Activated CD8-positive, alpha-beta memory T cell treated with anti-CD3 and anti-CD28 coated beads for 1 hour (primary cell): ENCODE results near the gene PACS1.
A peak's percentile ranks its signal among the peaks of the same experiment; 100 is the strongest.
"Not testable (repeated sequence)": the region's sequence is repeated elsewhere in the genome, so short reads cannot be mapped to it uniquely, and the experiment has no call there.

Source experiments
- DNase-seq, 2 donors: peaks; one replicate each; pipeline ENCODE4 v3.0.0-alpha.2; 2020; ENCODE audit warnings: low read depth in 1 of 2; ENCODE audit errors: extremely low read depth in 1 of 2

Gene PACS1

GRCh38 chr11:66072518-66072917 is 2.4 kb downstream of the PACS1 start:
- no peak for DNase-seq

- DNase-seq: no peak
Observed at GRCh38 chr11:66073669-66074068, 3.6 kb downstream of the PACS1 start.

DNA sequence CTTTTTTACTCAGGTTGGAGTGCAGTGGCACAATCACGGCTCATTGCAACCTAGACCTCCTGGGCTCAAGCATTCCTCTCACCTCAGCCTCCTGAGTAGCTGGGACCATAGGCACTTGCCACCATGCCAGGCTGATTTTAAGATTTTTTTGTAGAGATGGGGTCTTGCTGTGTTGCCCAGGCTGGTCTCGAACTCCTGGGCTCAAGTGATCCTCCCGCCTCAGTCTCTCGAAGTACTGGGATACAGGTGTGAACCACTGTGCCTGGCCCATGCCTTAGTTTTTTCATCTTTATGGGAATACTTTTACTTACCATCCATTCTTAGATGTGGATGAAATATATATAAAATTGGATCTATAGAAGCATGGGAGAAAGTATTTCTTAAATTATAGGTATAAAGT is 5.2 kb downstream of the PACS1 start:
- no peak for DNase-seq

DNA sequence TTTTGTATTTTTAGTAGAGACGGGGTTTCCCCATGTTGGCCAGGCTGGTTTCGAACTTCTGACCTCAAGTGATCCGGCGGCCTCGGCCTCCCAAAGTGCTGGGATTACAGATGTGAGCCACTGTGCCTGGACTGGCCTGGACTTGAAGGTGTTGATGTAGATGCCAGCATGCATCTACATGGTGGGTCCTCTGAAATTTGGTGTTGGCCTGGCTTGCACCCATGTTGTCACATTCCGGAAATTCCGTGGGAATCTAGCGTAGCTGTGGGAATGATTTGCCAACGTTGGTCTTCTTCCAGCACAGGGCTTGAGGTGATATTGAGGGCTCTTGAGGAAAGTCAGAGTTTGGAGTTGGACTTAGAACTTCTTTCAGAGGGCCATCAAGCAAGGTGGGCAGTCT is 6.5 kb downstream of the PACS1 start:
- no peak for DNase-seq

DNA sequence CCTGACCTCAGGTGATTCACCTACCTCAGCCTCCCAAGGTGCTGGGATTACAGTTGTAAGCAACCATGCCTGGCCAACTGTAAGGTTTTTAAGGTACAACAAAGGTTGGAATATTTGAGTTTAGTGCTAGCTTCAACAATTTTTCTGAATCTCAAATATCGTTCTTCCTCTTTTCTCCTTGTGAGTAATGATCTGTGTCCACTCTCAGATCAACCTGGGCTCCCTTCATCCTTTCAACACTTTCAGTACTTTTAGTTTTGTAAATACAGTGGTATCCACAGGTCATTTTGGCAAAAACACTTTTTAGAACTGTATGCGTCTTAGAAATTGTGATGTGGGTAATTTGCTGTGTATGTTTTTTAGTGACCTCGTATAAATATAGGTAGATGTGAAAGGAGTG is 7.9 kb downstream of the PACS1 start:
- no peak for DNase-seq

GRCh38 chr11:66078949-66079348 is 8.9 kb downstream of the PACS1 start:
- DNase-seq: not testable (repeated sequence)

- peak; percentile 46 to 51 for DNase-seq
Observed at GRCh38 chr11:66080055-66080817, 10.2 kb downstream of the PACS1 start.

DNA sequence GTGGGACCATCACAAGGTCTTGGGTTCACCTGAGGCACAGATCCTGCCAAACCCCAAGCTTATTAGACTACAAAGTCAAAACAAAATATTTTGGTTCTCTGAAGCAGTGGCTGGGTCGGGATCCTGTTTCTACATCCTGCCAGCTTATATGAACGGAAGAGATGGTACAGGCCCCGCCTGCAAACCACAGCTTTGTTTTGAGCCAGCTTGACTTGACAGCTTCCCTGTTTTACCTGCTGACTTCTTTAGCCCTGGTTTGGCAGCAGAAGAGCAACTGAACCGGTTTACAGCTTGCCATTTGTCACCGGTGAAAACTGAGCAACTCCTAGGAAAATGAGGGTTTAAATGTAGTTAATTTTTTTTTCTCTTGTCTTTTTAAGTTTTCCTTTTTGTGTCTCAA is 11.4 kb downstream of the PACS1 start:
- DNase-seq: peak; percentile 31 to 51

GRCh38 chr11:66082946-66083698 is 13.1 kb downstream of the PACS1 start:
- no peak for DNase-seq

GRCh38 chr11:66083767-66084166 is 13.7 kb downstream of the PACS1 start:
- no peak for DNase-seq

DNA sequence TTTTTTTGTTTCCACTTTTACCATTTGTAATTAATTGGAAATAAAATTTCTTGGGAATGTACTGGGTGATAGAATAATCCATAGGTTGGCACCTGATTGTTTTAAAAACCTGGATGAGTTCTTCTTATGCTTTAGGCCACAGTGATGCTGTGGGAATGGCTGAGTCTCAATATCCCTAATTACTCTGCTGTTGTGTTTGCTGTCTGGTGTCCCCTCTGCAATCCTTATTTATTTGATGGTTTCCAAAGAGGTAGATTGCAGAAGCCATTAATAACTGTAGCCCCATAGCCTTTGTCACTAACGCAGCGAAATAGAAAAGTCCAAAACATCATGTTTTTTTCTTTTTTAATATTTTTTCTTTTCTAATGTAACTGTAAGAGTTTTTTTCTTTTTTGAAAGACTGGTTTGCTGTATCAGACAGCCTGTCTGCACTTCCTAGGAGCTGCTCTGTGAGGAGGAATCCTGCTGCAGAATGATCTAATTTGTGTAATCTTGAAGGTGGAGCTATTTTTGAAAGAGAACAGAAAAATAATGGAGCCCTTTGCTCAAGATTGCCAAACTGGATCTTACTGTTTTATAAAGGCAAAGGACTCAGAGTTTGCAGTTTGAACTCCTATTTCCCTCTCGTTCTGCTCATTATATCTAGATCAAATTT is 14.9 kb downstream of the PACS1 start:
- no peak for DNase-seq

GRCh38 chr11:66087148-66087908 is 17.3 kb downstream of the PACS1 start:
- DNase-seq: no peak

DNA sequence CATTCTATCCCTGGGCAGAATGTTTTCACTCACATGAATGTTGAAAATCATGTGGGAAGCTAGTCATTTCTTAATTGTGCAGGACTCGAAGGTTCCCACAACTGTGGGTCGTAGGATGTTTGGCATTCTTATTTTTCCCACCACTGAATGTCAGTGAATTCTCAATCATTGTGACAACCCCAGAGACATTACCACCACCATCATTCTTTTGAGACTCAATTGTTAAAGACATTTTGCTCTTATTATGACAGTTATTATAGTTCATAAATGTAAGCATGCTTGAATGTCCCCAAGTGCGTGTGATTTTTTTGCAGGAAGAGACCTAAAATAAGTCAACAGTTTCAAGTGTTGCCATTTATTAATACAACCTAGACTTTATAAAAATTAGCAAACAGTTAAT is 19.0 kb downstream of the PACS1 start:
- DNase-seq: no peak

DNA sequence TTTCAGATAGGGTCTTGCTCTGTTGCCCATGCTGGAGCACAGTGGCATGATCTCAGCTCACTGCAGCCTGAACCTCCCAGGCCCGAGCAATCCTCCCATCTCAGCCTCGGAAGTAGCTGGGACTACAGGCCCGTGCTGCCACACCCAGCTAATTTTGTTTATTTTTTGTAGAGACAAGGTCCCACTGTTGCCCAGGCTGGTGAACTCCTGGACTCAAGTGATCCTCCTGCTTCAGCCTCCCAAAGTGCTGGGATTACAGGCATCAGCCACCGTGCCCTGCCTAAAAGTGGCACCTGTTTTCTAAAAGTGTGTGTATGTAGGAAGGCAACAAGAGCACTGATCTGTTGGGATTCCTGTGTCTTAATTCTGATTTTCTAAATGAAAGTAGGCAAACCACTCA is 20.2 kb downstream of the PACS1 start:
- DNase-seq: no peak

DNA sequence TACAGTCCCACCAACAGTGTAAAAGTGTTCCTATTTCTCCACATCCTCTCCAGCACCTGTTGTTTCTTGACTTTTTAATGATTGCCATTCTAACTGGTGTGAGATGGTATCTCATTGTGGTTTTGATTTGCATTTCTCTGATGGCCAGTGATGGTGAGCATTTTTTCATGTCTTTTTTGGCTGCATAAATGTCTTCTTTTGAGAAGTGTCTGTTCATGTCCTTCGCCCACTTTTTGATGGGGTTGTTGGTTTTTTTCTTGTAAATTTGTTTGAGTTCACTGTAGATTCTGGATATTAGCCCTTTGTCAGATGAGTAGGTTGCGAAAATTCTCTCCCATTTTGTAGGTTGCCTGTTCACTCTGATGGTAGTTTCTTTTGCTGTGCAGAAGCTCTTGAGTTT is 22.1 kb downstream of the PACS1 start:
- DNase-seq: not testable (repeated sequence)

DNA sequence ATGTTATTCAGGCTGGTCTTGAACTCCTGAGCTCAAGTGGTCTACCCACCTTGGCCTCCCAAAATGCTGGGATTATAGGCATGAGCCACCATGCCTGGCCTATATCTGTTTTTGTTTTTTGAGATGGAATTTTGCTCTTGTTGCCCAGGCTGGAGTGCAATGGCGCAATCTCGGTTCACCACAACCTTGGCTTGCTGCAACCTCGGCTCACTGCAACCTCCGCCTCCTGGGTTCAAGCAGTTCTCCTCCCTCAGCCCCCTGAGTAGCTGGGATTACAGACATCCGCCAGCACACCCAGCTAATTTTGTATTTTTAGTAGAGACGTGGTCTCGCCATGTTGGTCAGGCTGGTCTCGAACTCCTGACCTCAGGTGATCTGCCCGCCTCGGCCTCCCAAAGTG is 29.7 kb downstream of the PACS1 start:
- not testable (repeated sequence) for DNase-seq

DNA sequence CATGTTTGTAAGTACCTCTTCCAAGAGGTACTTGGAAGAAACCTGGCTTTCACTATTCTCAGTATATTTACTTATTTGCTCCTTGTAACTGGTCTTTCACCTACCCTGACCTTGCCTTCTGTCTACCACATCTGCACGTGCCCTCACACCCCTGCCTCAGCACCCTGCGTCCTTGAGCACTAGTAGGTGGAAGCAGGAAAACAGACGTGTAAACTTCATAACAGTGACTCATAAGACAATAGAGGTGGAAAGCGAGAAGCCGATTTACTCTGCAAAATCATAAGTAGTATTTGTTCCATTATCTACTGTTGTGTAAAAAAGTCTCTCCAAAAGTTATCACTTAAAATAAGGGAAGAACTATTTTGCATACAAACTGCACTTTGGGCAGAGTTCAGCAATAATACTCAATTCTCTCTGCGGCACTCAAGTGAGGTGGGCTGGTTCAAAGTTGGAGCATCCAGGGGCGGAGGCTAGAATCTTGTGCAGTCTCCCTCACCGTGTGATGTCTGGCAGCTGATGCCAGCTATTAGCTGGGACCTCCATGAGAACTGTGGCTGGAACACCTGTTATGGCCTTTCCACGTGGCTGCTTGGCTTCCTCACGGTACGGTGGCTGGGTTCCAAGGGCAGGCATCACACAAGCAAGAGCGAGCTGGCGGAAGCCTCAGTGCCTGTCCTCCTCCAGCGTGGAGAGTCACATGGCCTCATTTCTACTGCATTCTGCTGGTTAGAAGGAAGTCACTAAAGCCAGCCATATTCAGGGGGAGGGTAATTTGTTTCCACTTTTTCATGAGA is 30.4 kb downstream of the PACS1 start:
- DNase-seq: peak; percentile 28 to 48

DNA sequence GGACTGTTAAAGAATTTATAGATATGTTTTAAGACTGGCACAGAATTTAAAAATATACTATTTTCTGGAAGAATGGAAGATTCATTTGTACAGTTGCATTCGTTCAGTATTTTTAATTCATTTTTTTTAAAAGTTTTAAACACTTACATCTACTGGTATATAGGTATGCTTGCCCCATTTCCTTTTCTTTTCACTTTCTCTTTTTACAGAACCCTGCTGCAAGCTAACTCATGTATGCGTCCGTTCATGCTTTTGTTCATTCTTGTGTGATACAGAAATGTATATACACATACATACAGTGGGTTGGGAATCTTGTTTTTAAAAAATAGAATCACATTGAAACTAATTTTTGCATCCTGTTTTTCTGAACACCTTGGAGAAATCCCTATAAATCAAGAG is 31.0 kb downstream of the PACS1 start:
- no peak for DNase-seq

DNA sequence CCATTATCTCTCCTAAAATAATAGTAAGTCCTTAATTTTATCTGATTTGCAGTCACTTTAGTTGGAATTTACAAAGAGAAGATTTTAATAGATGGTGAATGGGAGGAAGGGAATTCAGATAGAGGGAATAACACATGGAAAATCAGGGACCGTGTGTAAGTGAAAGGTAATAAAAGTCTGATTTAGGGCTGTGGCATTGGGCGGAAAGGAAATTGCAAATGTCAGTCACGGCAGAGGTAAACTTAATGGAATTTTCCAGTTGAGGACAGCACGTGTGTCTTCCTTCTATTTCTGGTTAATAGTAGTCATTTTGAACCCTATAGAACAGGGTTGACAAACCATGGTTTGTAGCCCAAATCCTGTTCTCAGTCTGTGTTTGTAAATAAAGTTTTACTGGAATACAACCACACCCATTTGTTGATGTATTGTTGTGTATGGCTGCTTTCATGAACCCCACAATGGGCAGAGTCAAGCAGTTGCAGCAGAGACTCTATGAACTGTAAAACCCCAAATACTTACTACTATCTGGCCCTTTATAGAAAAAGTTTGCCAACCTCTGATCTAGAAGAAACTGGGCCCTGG is 34.1 kb downstream of the PACS1 start:
- no peak for DNase-seq
